CD4-positive, alpha-beta T cell treated with Interleukin-4 for 4 hours (primary cell): ENCODE data around the gene PFKFB4.
"Not testable (repeated sequence)": the region's sequence is repeated elsewhere in the genome, so short reads cannot be mapped to it uniquely, and the experiment has no call there.

Experiments used
- DNase-seq: peaks from one replicate; pipeline ENCODE4 v3.0.0-alpha.2; 2020

PFKFB4 gene

GRCh38 chr3:48480891-48481290, 75.7 kb downstream of the PFKFB4 start:
- not testable (repeated sequence) for DNase-seq

- peak; percentile 73 for DNase-seq
These were observed 77.7 kb downstream of the PFKFB4 start for GRCh38 chr3:48478626-48479555.

- no peak for DNase-seq
These were observed 78.6 kb downstream of the PFKFB4 start for GRCh38 chr3:48477959-48478520.

DNA sequence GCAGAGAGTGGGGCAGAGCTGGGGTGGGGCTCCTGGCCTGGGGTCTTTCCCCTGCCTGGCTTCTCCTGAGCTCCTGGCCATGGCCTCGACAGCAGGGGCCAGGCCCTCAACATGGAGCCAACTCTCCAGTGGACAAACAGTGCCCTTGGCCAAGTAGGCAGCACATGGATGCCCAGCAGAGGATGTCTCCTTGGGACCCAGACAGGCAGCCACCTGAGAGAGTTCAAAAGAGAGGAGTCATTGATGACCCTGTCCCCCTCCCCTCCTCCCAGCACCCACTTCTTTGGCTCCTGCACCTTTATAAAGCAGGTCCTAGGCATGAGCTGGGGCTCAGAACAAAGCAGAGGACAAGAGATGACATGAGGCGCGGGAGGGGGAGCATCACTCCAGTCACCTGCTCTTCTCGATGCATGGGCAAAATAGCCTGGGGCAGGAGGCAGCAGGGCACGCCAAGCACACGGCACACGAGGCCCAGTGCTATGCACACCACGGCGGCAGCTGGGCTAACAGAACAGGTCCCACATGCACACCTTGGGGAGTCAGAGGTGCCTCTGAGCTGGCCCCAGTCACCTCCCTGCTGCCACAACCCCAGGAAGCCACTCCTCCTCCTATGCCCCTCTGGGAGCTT, 80.1 kb downstream of the PFKFB4 start:
- DNase-seq, result no peak

GRCh38 chr3:48475188-48475587, 81.4 kb downstream of the PFKFB4 start:
- no peak for DNase-seq

- no peak for DNase-seq
These were observed 82.0 kb downstream of the PFKFB4 start for GRCh38 chr3:48474619-48475018.

DNA sequence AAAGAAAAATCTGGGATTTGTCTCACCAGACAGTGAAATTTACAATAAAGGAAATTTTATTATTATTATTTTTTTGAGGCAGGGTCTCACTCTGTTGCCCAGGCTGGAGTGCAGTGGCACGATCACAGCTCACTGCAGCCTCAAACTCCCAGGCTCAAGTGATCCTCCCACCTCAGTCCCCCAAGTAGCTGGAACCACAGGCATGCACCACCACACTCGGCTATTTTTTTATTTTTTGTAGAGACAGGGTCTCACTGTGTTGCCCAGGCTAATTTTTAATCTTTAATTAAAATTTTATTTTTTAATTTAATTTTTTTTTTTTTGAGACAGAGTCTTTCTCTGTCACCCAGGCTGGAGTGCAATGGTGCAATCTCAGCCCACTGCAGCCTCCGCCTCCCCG, 82.6 kb downstream of the PFKFB4 start:
- not testable (repeated sequence) for DNase-seq

- DNase-seq, result no peak
These were observed 83.0 kb downstream of the PFKFB4 start for GRCh38 chr3:48473617-48473952.

GRCh38 chr3:48472923-48473616, 83.5 kb downstream of the PFKFB4 start:
- DNase-seq, result peak; percentile 95

DNA sequence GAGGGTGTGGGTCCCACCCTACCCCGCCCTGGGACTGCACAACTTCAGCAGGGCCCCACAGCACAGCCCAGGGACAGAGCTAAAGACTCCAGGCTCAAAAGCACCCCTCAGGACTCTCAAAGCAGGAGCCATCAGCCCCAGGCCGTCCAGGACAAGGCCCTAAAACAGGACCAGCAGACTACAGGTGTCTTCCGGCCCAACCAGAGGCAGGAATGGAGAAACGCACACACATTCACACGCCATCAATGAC, 84.0 kb downstream of the PFKFB4 start:
- DNase-seq, result no peak

DNA sequence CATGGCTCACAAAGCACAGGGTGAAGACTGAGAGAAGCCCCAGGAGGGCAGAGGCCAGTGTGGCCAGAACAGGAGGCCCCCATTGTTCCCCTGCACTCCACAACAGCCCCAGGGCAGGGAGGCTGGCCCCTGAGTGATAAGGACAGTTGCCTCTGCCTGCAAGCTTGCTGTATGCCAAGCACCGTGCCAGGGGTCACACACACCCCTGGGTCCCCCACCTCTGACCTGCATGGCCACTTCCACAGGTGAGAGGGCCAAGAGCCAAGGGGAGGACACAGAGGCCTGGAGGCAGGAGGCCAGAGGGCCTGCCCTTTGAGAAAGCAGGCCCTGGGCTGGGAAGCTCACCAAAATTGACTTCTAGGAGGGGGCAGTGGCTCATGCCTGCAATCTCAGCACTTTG, 86.3 kb downstream of the PFKFB4 start:
- no peak for DNase-seq

GRCh38 chr3:48469046-48469915, 87.3 kb downstream of the PFKFB4 start:
- no peak for DNase-seq

- DNase-seq, result no peak
These were observed 88.3 kb downstream of the PFKFB4 start for GRCh38 chr3:48468329-48468731.
